ENCODE data around the gene FAM83B.

GRCh38 chr6:54898767-54899166 is 52.2 kb downstream of the FAM83B start:
- no peak for TF ChIP-seq CTCF (IDR thresholded peaks at IDR 0.05)
- TF ChIP-seq EP300 (IDR thresholded peaks at IDR 0.05): no peak
- no peak for TF ChIP-seq POLR2A (IDR thresholded peaks at IDR 0.05)
